ENCODE measurements around the gene THSD7B.

THSD7B gene

GRCh38 chr2:137721733-137722132, 956.4 kb downstream of the THSD7B start:
- DNase-seq, result no peak

- no peak for DNase-seq
Measured at GRCh38 chr2:137724912-137725311, 959.6 kb downstream of the THSD7B start.
